Transverse colon (tissue), 4 donors: ENCODE measurements around the gene DHRS13. TPM values are rescaled to one million over a fixed set of nuclear protein-coding genes. Genes with fewer than 3 reads are reported as not detected.
"Not testable (repeated sequence)": the region's sequence is repeated elsewhere in the genome, so short reads cannot be mapped to it uniquely, and the experiment has no call there.

Source experiments
- DNase-seq: peaks from one replicate; pipeline ENCODE4 v3.0.0-alpha.2; 2019
- H3K27ac ChIP-seq, 4 donors: fragments of 200-600 bp; sonication (generic); 2 replicates each; pipeline ENCODE4 v1.5.1; 2016 to 2018; ENCODE audit warnings: inconsistent platforms in 4 of 4
- H3K27me3 ChIP-seq: fragments of 200-600 bp; sonication (generic); 2 replicates; pipeline ENCODE4 v1.5.1; 2017; ENCODE audit warnings: inconsistent platforms
- H3K36me3 ChIP-seq, 4 donors: fragments of 200-600 bp; sonication (generic); 2 replicates each; pipeline ENCODE4 v1.5.1; 2017 to 2019; ENCODE audit warnings: inconsistent platforms in 4 of 4
- H3K4me1 ChIP-seq, 4 donors: fragments of 200-600 bp; sonication (generic); 2 replicates each; pipeline ENCODE4 v1.5.1; 2017 to 2020; ENCODE audit warnings: inconsistent platforms in 4 of 4
- H3K4me3 ChIP-seq, 4 donors: fragments of 200-600 bp; sonication (generic); 1 replicate in 1 of 4; 2 replicates in 3 of 4; pipeline versions ENCODE4 v1.5.1 to v1.6.1; 2017 to 2019; ENCODE audit warnings: inconsistent platforms in 4 of 4
- H3K9me3 ChIP-seq, 2 donors: fragments of 200-600 bp; sonication (generic); 2 replicates each; pipeline ENCODE4 v1.5.1; 2017 to 2019; ENCODE audit warnings: inconsistent platforms in 2 of 2
- CTCF ChIP-seq, 5 experiments: fragments of 200-600 bp in 3 of 5; fragments of 450-650 bp in 2 of 5; sonication (generic) in 3 of 5; IDR thresholded peaks; 1 replicate in 2 of 5; 2 replicates in 3 of 5; pipeline ENCODE4 v1.5.1; 2016 to 2017; ENCODE audit warnings: antibody characterized with exemption in 5 of 5, inconsistent platforms in 3 of 5, mild to moderate bottlenecking in 2 of 5, moderate library complexity in 1 of 5
- EP300 ChIP-seq: sonication (generic); formaldehyde crosslinking; IDR thresholded peaks from one replicate; pipeline ENCODE4 v1.6.1; 2017; ENCODE audit warnings: antibody characterized with exemption, low read depth
- POLR2A ChIP-seq: fragments of 450-650 bp; IDR thresholded peaks from one replicate; pipeline ENCODE4 v1.6.1; 2016; ENCODE audit warnings: antibody characterized with exemption, mild to moderate bottlenecking, moderate library complexity
- POLR2AphosphoS5 ChIP-seq, 3 donors: sonication (generic); formaldehyde crosslinking; IDR thresholded peaks; one replicate each; pipeline ENCODE4 v1.6.1; 2016; ENCODE audit warnings: antibody characterized with exemption in 3 of 3
- WGBS, 2 donors: methylation state at CpG; one replicate each; pipeline ENCODE4 v1.1.5; 2018; ENCODE audit warnings: low coverage in 1 of 2; 5-methylcytosine and 5-hydroxymethylcytosine counted together
- in situ Hi-C, 4 donors: fragments of 200-750 bp; cut with MboI; loops; one replicate each; pipeline versions ENCODE4 v1.15.0 to v1.15.1; 2017; ENCODE audit warnings: low sequenced_read_pairs in 3 of 4, low pct_ligation_motif_present in 1 of 4, low pct_unique_long_range_greater_than_20kb in 1 of 4
- intact Hi-C: fragments of 100-400 bp; cut with DNase I; formaldehyde crosslinking; loops from one replicate; pipeline ENCODE4 v1.15.1; 2023; ENCODE audit warnings: low total_unique reads
- total RNA-seq, 4 donors: library from RNA; depleted of rRNA; stranded (reverse); fragments of >200 nt; gene quantifications; one replicate each; pipeline ENCODE4 v1.1.0, GENCODE V29; 2016

DHRS13 gene
- total RNA-seq, 4 donors from 2014 or later: 2.2 to 6.5 (median 6.0) TPM

GRCh38 chr17:28938552-28938951 is 35.7 kb upstream of the DHRS13 start:
- Histone ChIP-seq H3K27me3 (no peaks in the 10 kb centered on the region), H3K27ac (no peak overlapping the region), H3K36me3 (no peaks in the 10 kb centered on the region), H3K4me3 (no peak overlapping the region), H3K9me3 (no peaks in the 10 kb centered on the region), H3K4me1 (peaks cover 29 to 81% (median 43%) of the 10 kb centered on the region in 4 donors)
- intact Hi-C loops: no loop called here
- in situ Hi-C loops: no loop called here
- DNase-seq: no peak
- TF ChIP-seq POLR2AphosphoS5 (IDR thresholded peaks at IDR 0.05) (no peak), EP300 (no peak), CTCF (IDR thresholded peaks at IDR 0.05) (no peak)

GRCh38 chr17:28937044-28937729 is 34.3 kb upstream of the DHRS13 start:
- Histone ChIP-seq H3K27ac (peak overlapping the region in 3 of 4 donors; percentile 13 to 31 (median 25)), H3K4me3 (no peak overlapping the region), H3K27me3 (no peaks in the 10 kb centered on the region), H3K36me3 (no peaks in the 10 kb centered on the region), H3K9me3 (no peaks in the 10 kb centered on the region), H3K4me1 (peaks cover 29 to 70% (median 43%) of the 10 kb centered on the region in 4 donors)
- intact Hi-C loops: no loop called here
- DNase-seq: no peak
- TF ChIP-seq POLR2A (no peak), EP300 (no peak), CTCF (IDR thresholded peaks at IDR 0.05) (no peak), POLR2AphosphoS5 (IDR thresholded peaks at IDR 0.05) (no peak)
- in situ Hi-C loops: no loop called here
- 54 to 56% methylated on average over 3 to 5 of the region's 5 CpGs for WGBS, 2 donors

GRCh38 chr17:28935744-28936460 is 33.0 kb upstream of the DHRS13 start:
- Histone ChIP-seq H3K9me3 (no peaks in the 10 kb centered on the region), H3K4me1 (peaks cover 23 to 57% (median 41%) of the 10 kb centered on the region in 4 donors), H3K36me3 (no peaks in the 10 kb centered on the region), H3K4me3 (no peak overlapping the region), H3K27ac (no peak overlapping the region), H3K27me3 (no peaks in the 10 kb centered on the region)
- intact Hi-C loops: no loop called here
- in situ Hi-C loops: no loop called here
- 89% methylated on average over 3 to 8 of the region's 8 CpGs for WGBS, 2 donors
- no peak for DNase-seq
- TF ChIP-seq EP300 (no peak), POLR2A (no peak), POLR2AphosphoS5 (IDR thresholded peaks at IDR 0.05) (no peak), CTCF (IDR thresholded peaks at IDR 0.05) (no peak)

GRCh38 chr17:28934508-28934907 is 31.6 kb upstream of the DHRS13 start:
- 95 to 100% methylated on average over 5 to 8 of the region's 8 CpGs for WGBS, 2 donors
- DNase-seq, H3K9me3 ChIP-seq, H3K36me3 ChIP-seq, H3K27ac ChIP-seq, H3K4me3 ChIP-seq, in situ Hi-C loops, intact Hi-C loops, H3K27me3 ChIP-seq: not testable (repeated sequence)
- peaks cover 17 to 46% (median 31%) of the 10 kb centered on the region in 4 donors for H3K4me1 ChIP-seq
